Stimulated activated naive CD8-positive, alpha-beta T cell treated with anti-CD3 and anti-CD28 coated beads, Interleukin-15, Interleukin-2, amounts not matched to agents 100 U/mL and 50 U/mL, for 24 hours (primary cell): Measurements from ENCODE around the gene RPP38.

ENCODE experiments used
- ATAC-seq: fragments of 150-1000 bp; cut with Tn5 transposase; one replicate; pipeline ENCODE4 v1.10.0; 2021
- DNase-seq: peaks from one replicate; pipeline ENCODE4 v3.0.0; 2021

RPP38 gene

GRCh38 chr10:15112657-15113056 lies 15.5 kb downstream of the RPP38 start:
- DNase-seq (no peak), ATAC-seq (peak; percentile 57)

- no peak for ATAC-seq
- DNase-seq, result no peak
Observed at GRCh38 chr10:15113766-15114165, 16.6 kb downstream of the RPP38 start.

- ATAC-seq (no peak), DNase-seq (no peak)
Observed at GRCh38 chr10:15116225-15116624, 19.1 kb downstream of the RPP38 start.

- no peak for DNase-seq
- ATAC-seq, result no peak
Observed at GRCh38 chr10:15118615-15119014, 21.5 kb downstream of the RPP38 start.

GRCh38 chr10:15120523-15120922 lies 23.4 kb downstream of the RPP38 start:
- ATAC-seq, result no peak

GRCh38 chr10:15121707-15122106 lies 24.6 kb downstream of the RPP38 start:
- no peak for DNase-seq
- ATAC-seq, result no peak

More at GRCh38 chr10:15120523-15120922, 23.4 kb downstream of the RPP38 start:
- DNase-seq, result no peak

- DNase-seq (no peak), ATAC-seq (peak; percentile 74)
Observed at GRCh38 chr10:15122477-15123030, 25.4 kb downstream of the RPP38 start.

GRCh38 chr10:15123749-15124184 lies 26.6 kb downstream of the RPP38 start:
- ATAC-seq, result peak; percentile 81
- no peak for DNase-seq

- ATAC-seq, result no peak
- DNase-seq, result no peak
Observed at GRCh38 chr10:15124190-15124589, 27.0 kb downstream of the RPP38 start.

GRCh38 chr10:15124908-15125307 lies 27.8 kb downstream of the RPP38 start:
- no peak for ATAC-seq

GRCh38 chr10:15131330-15131729 lies 34.2 kb downstream of the RPP38 start:
- ATAC-seq, result no peak

More at GRCh38 chr10:15124908-15125307, 27.8 kb downstream of the RPP38 start:
- no peak for DNase-seq

GRCh38 chr10:15136129-15137035 lies 39.2 kb downstream of the RPP38 start:
- no peak for ATAC-seq
- DNase-seq, result no peak

More at GRCh38 chr10:15131330-15131729, 34.2 kb downstream of the RPP38 start:
- no peak for DNase-seq

- ATAC-seq (no peak), DNase-seq (no peak)
Observed at GRCh38 chr10:15137036-15137359, 39.8 kb downstream of the RPP38 start.

GRCh38 chr10:15137636-15138035 lies 40.5 kb downstream of the RPP38 start:
- ATAC-seq (no peak), DNase-seq (no peak)

- ATAC-seq (no peak), DNase-seq (no peak)
Observed at GRCh38 chr10:15140698-15141097, 43.5 kb downstream of the RPP38 start.

- peak; percentile 36 for DNase-seq
- peak; percentile 92 for ATAC-seq
Observed at GRCh38 chr10:15141136-15142054, 44.2 kb downstream of the RPP38 start.

- DNase-seq, result no peak
- no peak for ATAC-seq
Observed at GRCh38 chr10:15144788-15145187, 47.6 kb downstream of the RPP38 start.

GRCh38 chr10:15146366-15146765 lies 49.2 kb downstream of the RPP38 start:
- DNase-seq (no peak), ATAC-seq (no peak)

GRCh38 chr10:15147594-15148392 lies 50.6 kb downstream of the RPP38 start:
- DNase-seq (no peak), ATAC-seq (no peak)

GRCh38 chr10:15149042-15149771 lies 52.1 kb downstream of the RPP38 start:
- DNase-seq (no peak), ATAC-seq (no peak)

- ATAC-seq (no peak), DNase-seq (no peak)
Observed at GRCh38 chr10:15150563-15150962, 53.4 kb downstream of the RPP38 start.
